Activated naive CD8-positive, alpha-beta T cell treated with anti-CD3 and anti-CD28 coated beads, Interleukin-2, amount 50 U/mL, for 16 hours (primary cell): ENCODE data around the gene ZNF432.
A peak's percentile ranks its signal among the peaks of the same experiment; 100 is the strongest.
"Not testable (repeated sequence)": the region's sequence is repeated elsewhere in the genome, so short reads cannot be mapped to it uniquely, and the experiment has no call there.

Experiments used
- DNase-seq: peaks from one replicate; pipeline ENCODE4 v3.0.0-alpha.2; 2020; ENCODE audit warnings: low read depth, low spot score

The ZNF432 gene

GRCh38 chr19:52048555-52049501, at the start of gene ZNF432:
TSS of gene ZNF432 (minus strand) at chr19:52048838. CDS start at chr19:52046868, 1,970 bp downstream.
- peak; percentile 54 for DNase-seq

- DNase-seq: not testable (repeated sequence)
Observed at GRCh38 chr19:52096416-52096815, 47.8 kb upstream of the ZNF432 start.

GRCh38 chr19:52095172-52096014, 46.8 kb upstream of the ZNF432 start, which contains the start of gene ZNF841:
TSS of gene ZNF841 (minus strand) at chr19:52095765. CDS start at chr19:52084801, 10,964 bp downstream.
- peak; percentile 77 for DNase-seq

DNA sequence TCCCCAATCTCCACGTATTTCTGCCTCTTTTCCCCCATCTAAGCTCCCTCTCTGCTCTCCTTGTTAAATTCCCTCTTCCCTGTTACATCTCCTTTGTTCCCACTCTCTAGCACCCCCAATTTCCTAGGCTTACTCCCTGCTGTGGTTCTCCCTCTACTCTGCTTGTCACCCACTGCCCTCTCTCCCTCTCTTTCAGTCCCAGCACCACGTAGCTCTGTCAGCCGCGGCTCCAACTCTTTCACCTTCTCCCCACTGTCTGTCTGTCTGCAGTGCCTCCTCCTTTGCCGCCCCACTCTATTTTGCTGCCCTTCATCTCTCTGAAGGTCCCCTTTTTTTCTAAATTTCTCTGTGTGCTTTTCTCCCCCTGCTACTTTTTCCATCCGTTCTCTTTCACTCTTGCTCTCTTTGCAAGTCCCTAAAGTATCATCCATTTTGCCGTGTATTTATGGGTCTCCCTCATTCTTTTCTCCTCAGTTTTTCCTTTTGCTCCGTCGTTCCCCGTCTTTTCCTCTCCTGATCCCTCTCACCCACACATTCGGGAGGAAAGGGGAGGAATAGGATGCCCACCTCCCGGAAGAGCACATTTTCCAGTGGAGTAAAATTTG, 46.0 kb upstream of the ZNF432 start:
- no peak for DNase-seq

- no peak for DNase-seq
Observed at GRCh38 chr19:52086481-52086880, 37.8 kb upstream of the ZNF432 start.

- no peak for DNase-seq
Observed at GRCh38 chr19:52070496-52070895, 21.9 kb upstream of the ZNF432 start.

DNA sequence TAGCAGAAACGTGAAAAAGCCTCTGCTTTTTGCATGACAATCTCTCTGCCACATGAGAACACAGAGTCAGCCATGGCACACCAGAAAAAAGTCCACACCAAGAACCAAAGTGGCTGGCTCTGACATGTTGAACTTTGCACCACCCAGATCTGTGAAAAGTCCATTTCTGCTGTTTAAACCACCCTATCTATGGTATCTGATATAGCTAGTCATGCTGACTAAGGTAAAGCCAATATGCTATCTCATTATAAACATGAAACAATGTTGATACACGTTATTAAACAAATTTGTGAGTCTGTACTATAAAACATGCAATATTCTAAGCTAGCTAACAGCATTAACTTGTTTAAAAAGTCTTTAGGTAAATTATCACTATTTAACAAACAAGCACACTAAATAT, 21.0 kb upstream of the ZNF432 start:
- DNase-seq: no peak

DNA sequence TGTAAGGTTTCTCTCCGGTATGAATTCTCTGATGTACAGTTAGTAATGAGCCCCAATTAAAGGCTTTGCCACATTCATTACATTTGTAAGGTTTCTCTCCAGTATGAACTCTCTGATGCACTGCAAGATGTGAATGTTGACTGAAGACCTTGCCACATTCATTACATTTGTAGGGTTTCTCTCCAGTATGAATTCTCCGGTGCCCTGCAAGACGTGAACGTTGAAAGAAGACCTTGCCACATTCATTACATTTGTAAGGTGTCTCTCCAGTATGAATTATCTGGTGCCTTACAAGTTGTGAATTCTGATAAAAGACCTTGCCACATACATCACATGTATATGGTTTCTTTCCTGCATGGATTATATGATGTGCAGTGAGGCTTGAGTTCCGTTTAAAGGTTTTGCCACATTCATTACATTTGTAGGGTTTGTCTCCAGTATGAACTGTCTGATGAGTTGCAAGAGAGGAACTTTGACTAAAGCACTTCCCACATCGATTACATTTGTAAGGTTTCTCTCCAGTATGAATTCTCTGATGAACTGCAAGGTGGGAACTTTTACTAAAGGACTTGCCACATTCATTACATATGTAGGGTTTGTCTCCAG, 17.7 kb upstream of the ZNF432 start:
- no peak for DNase-seq

DNA sequence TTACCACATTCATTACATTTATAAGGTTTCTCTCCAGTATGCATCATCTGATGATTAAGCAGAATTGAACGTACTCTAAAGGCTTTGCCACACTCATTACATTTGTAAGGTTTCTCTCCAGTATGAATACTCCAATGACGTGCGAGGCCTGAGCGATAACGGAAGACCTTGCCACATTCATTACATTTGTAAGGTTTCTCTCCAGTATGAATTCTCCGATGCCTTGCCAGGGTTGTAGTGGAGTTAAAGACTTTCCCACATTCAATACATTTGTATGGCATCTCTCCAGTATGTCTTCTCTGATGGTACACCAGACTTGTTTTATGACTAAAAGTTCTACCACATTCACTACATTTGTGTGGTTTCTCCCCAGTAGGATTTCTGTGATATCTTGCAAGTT, 16.8 kb upstream of the ZNF432 start:
- DNase-seq: no peak

DNA sequence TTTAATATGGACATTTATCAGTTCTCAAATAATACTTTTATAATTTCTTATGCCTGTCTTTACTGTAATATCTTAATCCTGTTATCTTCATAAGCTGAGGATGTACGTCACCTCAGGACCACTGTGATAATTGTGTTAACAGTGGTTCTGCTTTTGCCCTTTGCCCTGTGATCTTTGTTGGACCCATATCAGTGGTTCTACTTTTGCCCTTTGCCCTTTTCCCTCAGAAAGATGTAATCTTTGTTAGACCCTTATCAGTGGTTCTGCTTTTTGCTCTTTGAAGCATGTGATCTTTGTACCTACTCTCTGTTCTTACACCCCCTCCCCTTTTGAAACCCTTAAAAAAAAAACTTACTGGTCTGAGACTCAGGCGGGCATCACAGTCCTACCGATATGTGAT, 7.8 kb upstream of the ZNF432 start:
- not testable (repeated sequence) for DNase-seq

- not testable (repeated sequence) for DNase-seq
Observed at GRCh38 chr19:52051736-52052135, 3.1 kb upstream of the ZNF432 start.

GRCh38 chr19:52039169-52039568, 9.5 kb downstream of the ZNF432 start:
- no peak for DNase-seq

- no peak for DNase-seq
Observed at GRCh38 chr19:52034051-52034728, 14.4 kb downstream of the ZNF432 start.

GRCh38 chr19:52028780-52029123, 19.9 kb downstream of the ZNF432 start:
- DNase-seq: no peak

- peak; percentile 67 for DNase-seq
Observed at GRCh38 chr19:52028027-52028779, 20.4 kb downstream of the ZNF432 start, which contains the start of gene ZNF614. TSS of gene ZNF614 (minus strand) at chr19:52028379. CDS start at chr19:52025745, 2,634 bp downstream.

GRCh38 chr19:52026255-52026990, 22.2 kb downstream of the ZNF432 start:
- DNase-seq: not testable (repeated sequence)

GRCh38 chr19:52024478-52024877, 24.2 kb downstream of the ZNF432 start:
- not testable (repeated sequence) for DNase-seq

DNA sequence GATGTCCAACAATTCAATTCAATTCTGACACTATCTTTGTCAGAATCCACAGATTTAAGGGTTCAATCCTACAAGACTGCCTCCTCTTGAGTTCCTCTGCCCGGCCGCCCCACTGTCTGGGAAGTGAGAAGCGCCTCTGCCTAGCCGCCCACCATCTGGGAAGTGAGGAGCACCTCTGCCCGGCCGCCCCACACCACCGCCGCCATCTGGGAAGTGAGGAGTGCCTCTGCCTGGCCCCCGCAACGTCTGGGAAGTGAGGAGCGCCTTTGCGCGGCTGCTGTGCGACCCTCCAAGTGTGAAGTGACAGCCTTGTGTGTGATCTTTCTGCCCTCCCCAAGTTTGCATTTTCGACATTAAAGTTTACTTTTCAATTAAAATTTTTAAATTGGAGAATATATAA, 26.4 kb downstream of the ZNF432 start:
- DNase-seq: no peak

DNA sequence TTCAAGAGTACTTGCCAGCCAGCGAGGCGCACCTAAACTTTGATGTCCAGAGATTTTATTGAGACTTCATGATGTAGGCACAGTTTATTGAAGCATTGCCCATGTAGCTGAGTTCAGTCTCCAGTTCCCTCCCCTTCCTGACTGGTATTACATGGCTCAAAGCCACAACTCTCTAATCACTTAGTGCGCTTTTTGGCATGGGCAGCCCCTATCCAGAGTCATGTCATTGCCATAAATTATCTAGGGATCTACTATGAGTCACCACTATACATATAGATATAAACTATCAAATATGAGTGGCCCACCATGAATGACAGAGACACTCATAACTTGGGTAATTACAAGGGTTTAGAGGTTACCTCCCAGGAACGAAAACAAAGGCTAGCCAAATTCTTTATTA, 28.1 kb downstream of the ZNF432 start:
- no peak for DNase-seq
